Activated T-cell treated with anti-CD3 and anti-CD28 coated beads for 48 hours (primary cell): ENCODE data around the gene HEBP1.

Source experiments
- DNase-seq: peaks from one replicate; pipeline ENCODE4 v3.0.0-alpha.2; 2020; ENCODE audit warnings: low read depth

HEBP1 gene

GRCh38 chr12:12990700-12991468 lies 9.2 kb downstream of the HEBP1 start:
- DNase-seq = no peak

GRCh38 chr12:12987421-12987820 lies 12.6 kb downstream of the HEBP1 start:
- no peak for DNase-seq

DNA sequence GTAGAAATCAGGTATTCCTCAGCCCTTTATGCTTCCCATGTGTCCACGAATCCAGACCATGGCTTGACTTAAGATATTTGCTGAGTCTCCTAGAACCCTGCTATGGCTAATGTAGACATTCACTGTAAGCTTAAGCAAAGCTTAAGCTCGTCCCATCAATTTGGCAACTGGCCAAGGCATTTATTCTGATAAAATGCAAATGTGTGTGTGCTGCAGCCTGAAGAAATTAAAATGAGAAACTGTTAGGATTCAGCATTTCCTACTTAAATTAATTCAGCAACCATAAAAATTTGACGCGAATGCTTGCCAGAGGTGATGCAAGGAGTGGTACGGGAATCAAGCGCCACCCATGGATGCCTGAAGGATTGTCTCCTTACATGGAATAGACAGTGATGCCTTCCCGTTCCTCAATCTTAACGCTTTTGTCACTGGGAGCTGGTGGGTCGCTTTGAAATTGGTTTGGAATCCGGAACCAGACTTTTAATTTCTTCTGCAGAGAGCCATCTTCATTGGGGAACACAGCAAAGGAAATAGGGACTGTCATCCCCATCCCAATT lies 13.2 kb downstream of the HEBP1 start:
- no peak for DNase-seq

- DNase-seq = no peak
Measured at GRCh38 chr12:12985817-12986408, 14.2 kb downstream of the HEBP1 start.

DNA sequence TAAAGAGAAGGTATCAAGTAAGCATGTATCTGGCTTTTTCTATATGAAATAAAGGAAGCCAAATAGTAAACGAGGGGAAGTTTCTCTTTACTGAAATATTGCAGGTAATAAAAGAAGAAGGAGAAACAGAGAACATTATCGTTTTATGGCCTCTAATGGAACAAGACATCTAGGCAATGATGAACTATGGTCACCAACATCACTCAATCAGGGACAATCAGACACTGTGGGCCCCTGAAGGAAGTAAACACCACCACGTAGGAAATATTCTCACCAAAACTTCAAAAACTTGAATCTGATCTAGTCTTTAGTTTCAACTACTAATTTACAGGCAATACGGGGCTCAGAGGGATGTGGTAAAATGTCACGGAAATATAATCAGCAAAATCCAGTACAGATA lies 15.9 kb downstream of the HEBP1 start:
- no peak for DNase-seq

GRCh38 chr12:12983420-12984035 lies 16.5 kb downstream of the HEBP1 start:
- no peak for DNase-seq

GRCh38 chr12:12982331-12982730 lies 17.7 kb downstream of the HEBP1 start:
- DNase-seq = no peak

DNA sequence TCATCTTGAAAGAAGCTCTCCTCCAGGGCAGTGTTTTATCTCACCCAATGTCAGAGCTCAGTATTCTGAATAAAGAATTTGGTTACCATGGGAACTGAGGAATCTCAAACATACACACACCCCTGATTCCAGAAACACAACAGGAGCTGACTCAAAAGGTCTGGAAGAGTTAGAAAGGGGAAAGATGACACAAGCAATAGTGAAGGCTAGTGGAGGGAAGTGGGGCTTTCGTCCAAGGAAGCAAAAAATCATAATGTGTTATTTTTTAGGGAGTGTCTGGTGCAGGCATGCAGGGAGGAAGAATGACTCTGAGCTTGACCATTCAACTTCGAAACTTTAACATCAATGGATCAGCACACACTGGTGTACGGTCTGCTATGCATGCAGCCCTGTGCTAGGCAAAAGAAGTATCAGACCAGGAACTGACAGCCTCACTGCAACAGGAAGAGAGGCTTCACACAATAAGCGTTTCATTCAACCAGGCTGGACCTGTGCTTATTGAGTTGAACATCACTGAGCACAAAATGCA lies 20.3 kb downstream of the HEBP1 start:
- no peak for DNase-seq

- DNase-seq = no peak
Measured at GRCh38 chr12:12979126-12979525, 20.9 kb downstream of the HEBP1 start.

DNA sequence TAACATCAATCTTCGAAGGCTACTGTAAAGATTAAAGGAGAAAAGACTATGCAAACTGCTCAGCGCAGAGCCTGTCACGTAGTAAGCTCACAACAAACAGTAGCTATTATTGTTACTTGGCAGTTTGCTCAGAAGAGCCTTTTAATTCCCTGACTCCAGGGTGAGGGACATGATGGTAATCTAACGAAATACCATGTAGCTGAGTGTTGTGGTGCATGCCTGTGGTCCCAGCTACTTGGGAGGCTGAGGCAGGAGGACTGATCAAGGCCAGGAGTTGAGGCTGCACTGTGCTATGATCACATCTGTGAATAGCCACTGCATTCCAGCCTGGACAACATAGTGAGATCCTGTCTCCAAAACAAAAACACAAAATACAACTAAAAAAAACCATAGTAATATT lies 22.8 kb downstream of the HEBP1 start:
- no peak for DNase-seq

DNA sequence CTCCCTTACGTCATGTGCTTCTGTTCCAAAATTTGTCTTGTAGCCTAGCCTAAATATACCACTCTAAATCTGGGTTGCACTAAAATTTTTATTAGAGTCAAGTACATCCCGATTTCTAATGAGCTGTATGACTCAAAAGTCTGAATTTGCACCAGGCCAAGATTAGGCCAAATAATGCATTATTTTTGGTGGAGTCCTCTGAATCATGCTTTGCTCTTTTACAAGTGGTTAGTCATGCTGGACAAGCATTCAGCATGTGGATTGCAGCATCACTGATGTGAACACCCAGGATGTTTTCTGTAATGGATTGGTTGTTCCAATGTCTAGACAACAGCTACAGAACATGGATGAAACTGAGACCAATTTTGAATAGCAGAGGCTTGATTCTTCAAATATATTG lies 23.7 kb downstream of the HEBP1 start:
- no peak for DNase-seq

DNA sequence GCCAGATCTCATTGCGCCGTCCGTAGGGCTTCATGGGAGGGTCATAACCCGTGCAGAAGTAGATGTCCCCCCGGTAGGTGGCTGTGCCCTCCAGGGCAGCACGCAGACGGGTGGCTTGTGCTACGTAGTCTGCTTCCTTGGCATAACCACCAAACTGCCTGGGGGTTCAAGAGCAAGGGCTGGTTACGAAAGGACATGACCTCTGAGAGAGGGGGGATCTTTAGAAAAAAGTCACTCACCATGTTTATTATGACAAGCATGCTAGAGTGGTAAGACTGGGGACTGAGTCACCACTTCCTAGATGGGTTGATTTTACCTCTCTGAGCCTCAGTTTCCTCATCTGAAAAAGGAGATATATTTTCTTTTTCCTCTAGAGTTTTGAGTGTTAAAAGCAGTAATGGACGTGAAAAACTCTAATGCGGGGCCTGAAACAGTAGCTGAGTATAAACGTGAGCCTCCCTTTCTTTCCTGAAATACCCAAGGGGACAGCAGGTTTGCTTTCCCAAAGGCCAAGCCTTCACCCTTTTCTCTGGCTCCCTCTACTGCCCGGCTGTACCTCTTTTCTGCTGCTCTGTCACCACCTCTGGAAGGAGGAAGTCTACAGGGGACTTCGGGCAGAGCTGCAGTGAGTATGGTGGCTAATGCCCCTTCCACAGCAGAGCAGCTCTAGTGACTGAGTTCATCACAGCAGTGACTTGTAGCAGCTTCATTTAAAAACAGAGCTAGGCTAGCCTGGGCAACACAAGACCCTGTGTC lies 24.6 kb downstream of the HEBP1 start:
- no peak for DNase-seq

GRCh38 chr12:12974211-12974610 lies 25.9 kb downstream of the HEBP1 start:
- no peak for DNase-seq

GRCh38 chr12:12973019-12973418 lies 27.0 kb downstream of the HEBP1 start:
- DNase-seq = no peak

- DNase-seq = no peak
Measured at GRCh38 chr12:12965836-12966235, 34.2 kb downstream of the HEBP1 start.

DNA sequence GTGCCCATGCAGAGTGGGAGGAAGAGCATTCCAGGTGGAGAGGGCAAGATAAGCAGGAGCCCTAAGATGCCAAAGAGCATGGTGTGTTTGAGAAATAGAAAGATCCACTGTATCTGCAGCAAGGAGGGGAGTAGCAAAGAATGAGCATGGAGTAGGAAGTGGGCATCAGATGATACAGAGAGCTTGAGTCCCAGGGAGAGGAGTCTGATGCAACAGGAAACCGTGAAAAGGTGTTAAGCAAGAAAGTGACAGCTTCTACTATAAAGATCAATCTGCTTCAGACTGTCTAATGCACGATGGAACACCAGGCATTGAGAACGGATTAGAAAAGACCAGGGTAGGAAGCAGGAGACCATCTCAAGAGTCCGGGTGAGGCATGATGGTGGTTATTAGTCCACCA lies 35.8 kb downstream of the HEBP1 start:
- no peak for DNase-seq

DNA sequence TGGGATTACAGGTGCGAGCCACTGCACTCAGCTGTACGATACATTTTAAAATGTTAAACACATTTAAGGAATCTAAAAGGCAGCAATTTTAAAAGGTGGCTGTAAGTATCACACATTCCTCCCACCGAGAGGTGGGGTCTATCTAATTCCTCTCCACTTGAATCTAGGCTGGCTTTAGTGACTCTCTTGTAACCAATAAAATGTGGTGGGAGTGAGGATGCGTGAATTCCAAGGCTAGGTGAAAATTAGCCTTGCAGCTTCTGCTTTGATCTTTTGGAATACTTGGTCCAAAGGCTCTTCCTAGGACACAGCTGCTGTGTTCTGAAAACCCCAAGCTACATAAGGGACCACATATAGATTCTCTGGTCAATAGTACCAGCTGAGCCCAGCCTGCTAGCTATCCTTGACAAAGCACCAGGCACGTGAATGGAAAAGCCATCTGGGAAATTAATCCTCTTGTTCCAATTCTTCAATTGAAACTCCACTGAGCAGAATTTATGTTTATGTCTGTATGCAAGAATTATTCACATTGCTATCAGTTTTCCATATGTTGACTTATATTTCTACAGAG lies 39.3 kb downstream of the HEBP1 start:
- no peak for DNase-seq

GRCh38 chr12:12958886-12959285 lies 41.2 kb downstream of the HEBP1 start:
- no peak for DNase-seq

DNA sequence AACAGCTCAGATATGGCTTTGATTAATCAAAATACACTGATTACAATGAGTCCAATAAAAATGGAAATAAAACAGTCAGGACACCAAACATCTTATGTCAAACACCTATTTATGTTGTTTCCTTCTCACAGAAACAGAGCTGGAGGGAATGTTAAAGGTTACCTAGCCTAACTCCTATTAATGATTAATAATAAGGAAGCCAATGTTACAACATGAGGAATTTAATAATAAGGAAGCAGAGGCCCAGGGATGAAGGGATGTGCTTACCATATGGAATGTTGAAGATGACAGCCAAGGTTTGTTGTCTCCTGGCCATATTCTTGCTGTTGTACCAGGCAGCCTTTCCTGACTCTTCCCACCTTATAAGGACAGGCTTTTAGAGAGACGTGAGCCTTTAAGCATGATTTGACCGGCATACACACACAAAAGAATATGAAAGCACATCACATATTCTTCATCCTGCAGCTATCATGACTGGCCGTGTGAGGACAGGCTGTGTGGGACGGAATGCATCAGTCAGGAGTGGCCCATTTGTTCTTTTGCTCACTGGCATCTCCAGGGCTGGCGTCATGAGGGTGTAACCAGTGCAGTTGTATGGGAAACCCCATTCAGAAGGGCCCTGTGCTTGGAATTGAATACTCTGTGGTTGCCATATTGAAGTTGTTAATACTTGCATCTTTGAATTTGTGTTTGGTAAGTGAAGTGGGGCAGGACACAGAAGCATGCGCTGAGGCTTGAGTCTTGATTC lies 45.0 kb downstream of the HEBP1 start:
- DNase-seq = no peak

DNA sequence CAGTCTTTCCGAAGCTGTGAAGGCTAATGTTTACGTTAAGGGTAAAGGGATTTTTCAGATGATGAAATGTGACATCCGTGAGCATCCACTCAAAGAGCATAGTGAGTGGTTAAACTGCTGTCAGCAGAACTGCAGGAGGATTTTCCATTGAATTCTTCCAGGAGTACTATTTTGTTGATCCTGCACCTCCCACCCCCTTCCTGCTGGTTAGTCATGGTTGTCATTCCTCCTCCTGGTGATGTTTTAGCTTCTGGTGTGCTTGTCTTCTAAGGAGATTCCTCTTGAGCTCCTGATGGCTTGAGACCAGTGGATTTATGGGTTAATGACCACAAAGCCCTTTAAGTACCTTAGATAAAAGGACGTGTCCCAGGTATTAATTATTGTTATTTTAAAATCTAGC lies 45.7 kb downstream of the HEBP1 start:
- no peak for DNase-seq

- DNase-seq = no peak
Measured at GRCh38 chr12:12952036-12952435, 48.0 kb downstream of the HEBP1 start, which contains the start of gene GPRC5D. Gene GPRC5D (minus strand): TSS chr12:12952170. CDS start chr12:12950384, 1,786 bp downstream.
